Muscle layer of duodenum (tissue), 2 donors: ENCODE results near the gene FARP1.
A peak's percentile ranks its signal among the peaks of the same experiment; 100 is the strongest.

Experiments used
- H3K27ac ChIP-seq: one replicate; pipeline ENCODE4 v1.7.0; 2013; ENCODE audit warnings: mild to moderate bottlenecking, low read length
- H3K27me3 ChIP-seq: one replicate; pipeline ENCODE4 v1.7.0; 2013; ENCODE audit warnings: low read depth, mild to moderate bottlenecking, control low read depth, low read length
- H3K36me3 ChIP-seq, 2 donors: one replicate each; pipeline ENCODE4 v1.7.0; 2013; ENCODE audit warnings: low read length in 2 of 2, control low read depth in 1 of 2, mild to moderate bottlenecking in 1 of 2; ENCODE audit not compliant: insufficient read depth in 2 of 2, control insufficient read depth in 1 of 2
- H3K4me1 ChIP-seq, 2 donors: one replicate each; pipeline ENCODE4 v1.7.0; 2013; ENCODE audit warnings: low read length in 2 of 2, mild to moderate bottlenecking in 2 of 2, control low read depth in 1 of 2, moderate library complexity in 1 of 2; ENCODE audit not compliant: insufficient read depth in 2 of 2, control insufficient read depth in 1 of 2
- H3K4me3 ChIP-seq, 2 donors: one replicate each; pipeline ENCODE4 v1.7.0; 2013; ENCODE audit warnings: low read length in 2 of 2, low read depth in 1 of 2, mild to moderate bottlenecking in 1 of 2
- H3K9me3 ChIP-seq, 2 donors: one replicate each; pipeline ENCODE4 v1.7.0; 2013; ENCODE audit warnings: low read length in 2 of 2, control low read depth in 1 of 2, mild to moderate bottlenecking in 1 of 2; ENCODE audit not compliant: control insufficient read depth in 1 of 2
- donor health status: healthy.

FARP1 gene

GRCh38 chr13:98476538-98476966 lies 333.7 kb downstream of the FARP1 start:
- Histone ChIP-seq H3K4me3 (no peak overlapping the region), H3K27ac (peak overlapping the region; percentile 56), H3K27me3 (no peaks in the 10 kb centered on the region), H3K4me1 (peaks cover 14 to 35% of the 10 kb centered on the region in 2 donors), H3K36me3 (peaks cover 19 to 28% of the 10 kb centered on the region in 2 donors), H3K9me3 (no peaks in the 10 kb centered on the region)

GRCh38 chr13:98478189-98479129 lies 335.6 kb downstream of the FARP1 start:
- Histone ChIP-seq H3K4me3 (no peak overlapping the region), H3K27me3 (no peaks in the 10 kb centered on the region), H3K4me1 (peaks cover 18 to 54% of the 10 kb centered on the region in 2 donors), H3K27ac (no peak overlapping the region), H3K36me3 (peaks cover 8 to 15% of the 10 kb centered on the region in 2 donors), H3K9me3 (no peaks in the 10 kb centered on the region)

DNA sequence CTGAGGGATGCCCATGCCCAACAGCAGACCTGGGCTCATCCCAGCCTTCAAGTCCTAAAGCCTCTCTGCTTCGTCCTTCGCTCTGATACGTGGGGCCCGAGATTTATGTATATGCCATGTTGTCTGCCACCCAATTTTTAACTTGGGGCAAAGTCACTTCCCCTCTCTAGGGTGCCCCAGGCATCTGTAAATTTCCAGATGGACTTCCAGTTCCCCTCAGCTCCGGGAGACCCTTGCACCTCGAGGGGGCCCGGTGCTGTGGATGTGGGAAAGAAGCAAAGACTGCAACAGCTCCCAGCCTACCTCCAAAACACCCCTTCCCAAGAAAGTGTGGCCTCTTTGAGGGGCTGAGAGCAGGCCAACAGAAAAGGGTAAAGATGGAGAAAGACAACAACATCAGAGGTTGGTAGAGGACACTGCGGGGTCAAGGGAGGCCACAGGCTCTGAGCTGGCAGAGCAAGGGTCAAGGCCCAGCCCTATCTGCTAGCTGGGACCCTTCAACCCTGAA lies 336.7 kb downstream of the FARP1 start:
- H3K36me3 ChIP-seq: peaks cover 1 to 5% of the 10 kb centered on the region in 2 donors
- no peaks in the 10 kb centered on the region for H3K9me3 ChIP-seq
- peaks cover 29 to 65% of the 10 kb centered on the region in 2 donors for H3K4me1 ChIP-seq
- H3K27me3 ChIP-seq: no peaks in the 10 kb centered on the region
- H3K27ac ChIP-seq: no peak overlapping the region
- H3K4me3 ChIP-seq: no peak overlapping the region

DNA sequence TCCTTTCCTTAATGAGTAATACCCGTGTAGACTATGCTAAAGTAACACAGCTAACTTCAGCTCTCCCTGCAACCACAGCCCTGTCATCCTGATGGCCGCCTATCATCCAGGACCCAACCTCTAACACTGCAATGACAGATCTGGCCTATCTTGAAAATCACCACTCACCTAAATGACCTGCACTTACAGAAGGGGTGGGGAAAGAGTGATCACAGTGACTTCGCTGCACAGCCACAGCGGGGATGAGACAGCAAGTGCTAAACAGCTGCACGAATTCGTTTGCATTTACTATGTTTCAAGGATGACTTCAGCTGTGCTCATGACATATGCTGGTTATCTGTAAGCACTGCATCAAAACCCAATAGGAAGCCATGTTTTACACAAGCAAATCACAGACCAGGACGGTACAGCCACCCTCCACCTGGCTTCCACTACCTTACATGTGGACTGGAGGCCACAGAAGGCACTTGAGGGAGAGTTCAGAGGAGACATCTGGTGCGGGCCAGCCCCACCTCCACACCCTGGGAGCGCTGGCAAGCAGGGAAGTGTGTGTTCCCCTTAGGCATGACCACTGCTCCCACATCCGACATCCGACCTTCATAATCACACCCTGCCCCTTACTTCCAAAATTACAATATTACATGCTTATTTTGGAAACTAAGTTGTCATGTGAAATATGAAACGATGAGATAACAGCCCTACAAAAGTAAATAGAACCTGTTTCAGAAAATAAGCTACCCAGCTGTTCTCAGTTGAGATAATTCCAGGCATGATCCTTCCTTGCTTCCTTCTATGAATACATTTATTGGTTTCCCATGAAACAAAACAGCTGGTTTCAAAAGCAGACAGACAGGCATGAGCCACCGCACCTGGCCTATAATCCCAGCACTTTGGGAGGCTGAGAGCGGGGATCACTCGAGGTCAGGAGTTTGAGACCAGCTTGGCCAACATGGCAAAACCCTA lies 338.3 kb downstream of the FARP1 start:
- H3K27ac ChIP-seq: no peak overlapping the region
- no peaks in the 10 kb centered on the region for H3K36me3 ChIP-seq
- peaks cover 36 to 68% of the 10 kb centered on the region in 2 donors for H3K4me1 ChIP-seq

DNA sequence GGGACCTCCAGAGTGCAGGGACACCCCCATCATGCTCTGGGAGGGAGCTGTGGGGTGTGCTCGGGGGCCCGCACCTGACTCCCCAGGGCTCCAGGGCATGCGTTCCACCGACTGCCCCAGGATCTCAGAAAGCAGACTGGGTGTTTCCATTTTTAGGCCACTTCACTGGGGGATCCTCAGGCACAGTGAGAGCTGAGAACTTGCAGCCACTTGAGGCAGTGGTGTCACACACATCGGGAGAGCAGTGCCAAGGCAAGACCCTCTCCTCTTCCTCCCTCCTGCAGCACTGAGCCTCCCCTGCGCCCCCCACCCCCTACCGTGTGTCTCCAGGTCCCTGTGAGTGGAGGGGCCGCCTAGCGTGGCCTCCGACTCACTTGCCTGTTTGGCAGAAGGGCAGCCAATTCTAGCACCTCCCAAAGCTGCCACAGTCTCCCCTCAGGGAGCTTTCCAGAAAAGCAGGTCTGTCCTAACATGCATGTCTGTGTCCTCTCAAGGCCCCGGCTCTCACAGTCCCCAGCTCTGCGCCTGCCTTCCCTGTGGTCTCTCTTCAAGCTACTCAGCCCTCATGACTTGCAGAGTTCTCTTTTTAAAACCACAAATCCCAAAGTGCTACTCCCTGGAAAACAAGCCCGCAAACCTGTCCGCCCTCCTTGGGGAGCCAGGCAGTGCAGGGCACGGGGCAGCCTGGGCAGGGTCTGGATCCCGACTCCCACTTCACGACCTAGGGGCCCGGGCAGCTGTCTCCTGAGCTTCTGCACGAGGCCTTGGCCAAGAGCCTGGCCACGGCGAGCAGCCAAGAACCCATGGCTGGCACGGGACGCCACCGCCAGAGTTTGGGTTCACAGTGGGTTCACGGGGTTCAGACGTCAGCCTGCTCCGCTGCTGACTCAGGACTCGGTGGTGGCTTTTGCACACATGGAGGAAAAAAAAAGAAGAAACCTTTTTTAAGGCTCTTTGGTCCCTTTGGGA lies 339.9 kb downstream of the FARP1 start:
- H3K9me3 ChIP-seq: no peaks in the 10 kb centered on the region
- peak overlapping the region in 1 of 2 donors; percentile 32 for H3K4me3 ChIP-seq
- peaks cover 40 to 59% of the 10 kb centered on the region in 2 donors for H3K4me1 ChIP-seq
- no peaks in the 10 kb centered on the region for H3K36me3 ChIP-seq
- H3K27me3 ChIP-seq: no peaks in the 10 kb centered on the region
- H3K27ac ChIP-seq: peak overlapping the region; percentile 81

More for the DNA sequence above, 338.3 kb downstream of the FARP1 start:
- Histone ChIP-seq H3K27me3 (no peaks in the 10 kb centered on the region), H3K9me3 (no peaks in the 10 kb centered on the region), H3K4me3 (no peak overlapping the region)

DNA sequence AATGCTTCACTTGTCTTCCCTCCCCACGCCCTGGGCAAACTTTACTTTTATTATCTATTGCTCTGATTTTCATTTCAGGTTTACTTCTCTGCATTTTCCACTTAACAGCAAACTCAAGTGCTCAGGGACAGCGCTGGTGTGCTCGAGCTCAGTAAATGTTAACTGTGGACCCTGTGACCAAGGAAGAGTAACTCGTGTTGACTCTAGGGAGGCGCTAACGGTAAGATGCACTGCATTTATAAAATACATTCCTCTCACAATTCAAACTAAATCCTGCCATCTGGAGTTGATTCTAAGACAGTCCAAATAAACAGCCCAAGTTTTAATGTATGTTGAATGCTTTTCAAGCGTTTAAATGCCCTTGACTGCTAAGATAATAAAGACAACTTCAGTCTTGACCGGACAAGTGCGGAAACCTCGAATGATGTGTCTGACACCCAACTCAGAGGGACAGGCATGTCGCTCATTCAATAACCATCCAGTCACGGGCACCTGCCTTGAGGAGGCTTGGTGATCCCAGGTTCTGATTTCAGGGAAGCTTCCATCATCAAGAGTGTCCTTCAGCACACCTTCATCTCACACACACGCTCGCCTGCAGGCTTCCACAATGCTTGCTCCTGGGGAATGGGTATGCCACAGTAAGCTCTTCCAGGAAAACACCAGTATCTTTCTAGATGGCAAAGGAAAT lies 340.9 kb downstream of the FARP1 start:
- peak overlapping the region; percentile 81 for H3K27ac ChIP-seq
- H3K4me3 ChIP-seq: peak overlapping the region in 1 of 2 donors; percentile 32

GRCh38 chr13:98484289-98485219 lies 341.7 kb downstream of the FARP1 start:
- no peak overlapping the region for H3K4me3 ChIP-seq
- peak overlapping the region; percentile 81 for H3K27ac ChIP-seq
- H3K4me1 ChIP-seq: peaks cover 41 to 61% of the 10 kb centered on the region in 2 donors

More for the DNA sequence above, 340.9 kb downstream of the FARP1 start:
- Histone ChIP-seq H3K36me3 (no peaks in the 10 kb centered on the region), H3K9me3 (no peaks in the 10 kb centered on the region), H3K4me1 (peaks cover 37 to 56% of the 10 kb centered on the region in 2 donors), H3K27me3 (no peaks in the 10 kb centered on the region)

DNA sequence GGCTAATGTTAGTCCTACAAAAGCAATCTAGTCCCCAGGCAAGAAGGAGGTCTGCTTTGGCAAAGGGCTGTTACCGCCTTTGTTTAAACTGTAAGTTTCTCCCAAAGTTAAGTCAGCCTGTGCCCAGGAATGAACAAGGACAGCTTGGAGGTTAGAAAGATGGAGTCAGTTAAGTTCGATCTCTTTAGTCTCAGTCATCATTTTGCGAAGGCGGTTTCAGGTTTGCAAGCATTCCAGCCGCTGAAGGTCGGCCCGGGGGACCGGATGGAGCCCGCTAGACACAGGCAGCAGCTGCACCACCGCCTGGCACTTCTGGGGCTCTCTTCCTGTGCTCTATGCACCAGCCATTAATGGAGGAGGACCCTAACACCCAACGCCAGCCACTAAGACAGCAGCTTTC lies 342.7 kb downstream of the FARP1 start:
- Histone ChIP-seq H3K27ac (no peak overlapping the region), H3K36me3 (no peaks in the 10 kb centered on the region), H3K4me1 (peaks cover 46 to 67% of the 10 kb centered on the region in 2 donors), H3K4me3 (no peak overlapping the region), H3K9me3 (no peaks in the 10 kb centered on the region), H3K27me3 (no peaks in the 10 kb centered on the region)

More at GRCh38 chr13:98484289-98485219, 341.7 kb downstream of the FARP1 start:
- Histone ChIP-seq H3K36me3 (no peaks in the 10 kb centered on the region), H3K9me3 (no peaks in the 10 kb centered on the region), H3K27me3 (no peaks in the 10 kb centered on the region)

DNA sequence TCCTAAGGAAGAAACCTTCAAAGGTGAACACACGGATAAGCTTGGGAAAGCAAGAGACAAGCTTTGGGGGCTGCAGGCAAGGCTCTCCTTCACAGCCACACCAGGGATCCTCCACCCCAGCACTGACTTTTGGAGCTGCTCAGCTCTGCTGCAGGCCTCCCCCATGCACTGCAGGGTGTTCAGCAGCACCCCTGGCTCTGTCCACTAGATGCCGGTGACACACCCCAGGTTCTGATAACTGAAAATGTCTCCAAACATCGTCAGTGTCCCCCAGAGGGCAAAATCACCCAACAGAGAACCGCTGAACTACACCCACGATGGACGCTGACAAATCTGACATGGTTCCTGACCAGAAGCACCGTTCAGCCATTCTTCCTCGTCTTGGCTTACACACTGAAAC lies 343.5 kb downstream of the FARP1 start:
- no peak overlapping the region for H3K27ac ChIP-seq
- peaks cover 40 to 76% of the 10 kb centered on the region in 2 donors for H3K4me1 ChIP-seq
- H3K9me3 ChIP-seq: no peaks in the 10 kb centered on the region
- no peaks in the 10 kb centered on the region for H3K36me3 ChIP-seq
- H3K27me3 ChIP-seq: no peaks in the 10 kb centered on the region
- H3K4me3 ChIP-seq: no peak overlapping the region
